MCF 10A (cell line): ENCODE results near the gene EGFL8. TPM values are rescaled to one million over a fixed set of nuclear protein-coding genes. Genes with fewer than 3 reads are reported as not detected.

Experiments used
- BruUV-seq: library from RNA; stranded (reverse); fragments of 400-500 nt; replicated peaks from 2 replicates; lab custom pipeline; 2021; lab: Mats Ljungman, UMichigan
- CTCF ChIA-PET: fragments of 300-600 bp; sonication (Branson Sonifier 250); formaldehyde crosslinking; extraction: SDS; loops from one replicate; lab custom pipeline; 2021; ENCODE audit warnings: antibody characterized with exemption, inconsistent platforms; lab: Yijun Ruan, JAX
- POLR2A ChIA-PET: fragments of 300-600, 350-650 bp; sonication (Branson Sonifier 250); formaldehyde crosslinking; extraction: SDS; loops from one replicate; lab custom pipeline; 2020; ENCODE audit warnings: antibody characterized with exemption, inconsistent platforms; lab: Yijun Ruan, JAX
- DNase-seq: peaks from one replicate; pipeline ENCODE4 v3.0.0-alpha.2; 2018; ENCODE audit not compliant: unreplicated experiment
- H3K27ac Mint-ChIP-seq: one replicate; pipeline ENCODE4 v1.8.0; 2022; ENCODE audit warnings: mild to moderate bottlenecking, low read depth, mixed read lengths; ENCODE audit not compliant: unreplicated experiment
- H3K27me3 Mint-ChIP-seq: one replicate; pipeline ENCODE4 v1.8.0; 2022; ENCODE audit warnings: mixed read lengths; ENCODE audit not compliant: insufficient read depth, unreplicated experiment
- H3K36me3 Mint-ChIP-seq: one replicate; pipeline ENCODE4 v1.8.0; 2022; ENCODE audit warnings: mild to moderate bottlenecking, moderate library complexity, mixed read lengths; ENCODE audit not compliant: insufficient read depth, unreplicated experiment
- H3K4me1 Mint-ChIP-seq: one replicate; pipeline ENCODE4 v1.8.0; 2022; ENCODE audit warnings: mixed read lengths; ENCODE audit not compliant: insufficient read depth, unreplicated experiment
- H3K4me3 Mint-ChIP-seq: one replicate; pipeline ENCODE4 v1.8.0; 2022; ENCODE audit warnings: mild to moderate bottlenecking, moderate library complexity, mixed read lengths; ENCODE audit not compliant: unreplicated experiment
- H3K9me3 Mint-ChIP-seq: one replicate; pipeline ENCODE4 v1.8.0; 2022; ENCODE audit warnings: mixed read lengths; ENCODE audit not compliant: unreplicated experiment
- CTCF ChIP-seq: fragments of 200-600 bp; IDR thresholded peaks from one replicate; pipeline ENCODE4 v1.8.0; 2022; ENCODE audit warnings: antibody characterized with exemption, mild to moderate bottlenecking; ENCODE audit not compliant: unreplicated experiment
- intact Hi-C: fragments of 100-400 bp; cut with micrococcal nuclease; formaldehyde crosslinking; loops from 2 replicates; pipeline ENCODE4 v1.14.1; 2022
- total RNA-seq: library from RNA; stranded (reverse); gene quantifications from 2 replicates; pipeline ENCODE4 v1.2.3, GENCODE V29; 2022

EGFL8 gene
- total RNA-seq, 1 experiment from 2014 or later: 3.1 TPM

DNA sequence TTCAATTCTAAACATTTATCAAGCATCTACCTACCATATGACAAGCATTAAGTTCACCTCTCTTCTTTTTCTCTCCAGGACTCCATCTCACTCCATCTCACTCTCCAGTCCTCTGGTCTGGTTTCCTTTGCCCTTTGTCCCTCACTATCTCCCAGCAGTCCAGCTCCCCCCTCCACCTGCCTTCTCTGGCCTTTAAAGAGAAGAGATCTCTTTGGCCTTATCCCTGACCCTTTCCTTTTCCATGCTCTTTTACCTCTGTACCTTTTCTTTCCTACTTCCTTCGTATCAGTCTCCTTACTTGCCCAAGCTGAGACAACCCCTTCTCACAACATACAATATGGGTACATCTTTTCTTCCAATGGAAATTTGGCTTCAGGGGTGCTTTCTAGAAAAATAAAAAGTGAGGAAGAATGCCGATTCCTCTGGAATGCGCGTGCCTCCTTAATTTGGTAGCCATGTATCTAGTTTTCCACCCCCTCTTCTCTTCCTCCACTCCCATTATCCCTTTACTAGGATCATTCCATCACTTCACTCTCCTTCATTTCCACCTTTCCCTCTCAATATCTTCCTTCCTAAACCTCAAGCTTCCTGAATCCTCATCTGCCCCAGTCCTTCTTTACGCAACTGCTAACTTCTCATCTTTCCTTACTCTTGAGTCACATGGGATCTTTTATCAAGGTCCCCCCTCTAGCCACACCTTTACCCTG is 12.2 kb downstream of the EGFL8 start:
- peaks cover 42% of the 10 kb centered on the region for H3K36me3 Mint-ChIP-seq
- no peaks in the 10 kb centered on the region for H3K27me3 Mint-ChIP-seq
- DNase-seq: no peak
- H3K4me3 Mint-ChIP-seq: peak overlapping the region; percentile 79
- H3K9me3 Mint-ChIP-seq: no peaks in the 10 kb centered on the region
- ChIA-PET CTCF (interaction anchor here (0.6 to 1.3 kb wide), 3 partner anchors 14 to 292 kb away, joined by 3 to 4 read pairs (median 3); partner anchors contain the start of gene PBX2), POLR2A (interaction anchor here (0.6 to 5.0 kb wide), 26 partner anchors 9 to 1074 kb away, joined by 3 to 112 read pairs (median 4); partner anchors contain the start of genes ATF6B, BRD2, DXO and EHMT2)
- intact Hi-C loops: loop anchor here (1.0 kb wide), 1 partner anchor 22 kb away; the partner anchor contains the start of gene PPT2
- peak overlapping the region; percentile 91 for H3K27ac Mint-ChIP-seq
- peaks cover 58% of the 10 kb centered on the region for H3K4me1 Mint-ChIP-seq
- BruUV-seq: TSS peak; percentile 78
- no peak for TF ChIP-seq CTCF

- BruUV-seq: no TSS peak
- Mint-ChIP-seq H3K27ac (peak overlapping the region; percentile 91), H3K4me3 (peak overlapping the region; percentile 79), H3K27me3 (no peaks in the 10 kb centered on the region), H3K4me1 (peaks cover 58% of the 10 kb centered on the region), H3K36me3 (peaks cover 44% of the 10 kb centered on the region), H3K9me3 (no peaks in the 10 kb centered on the region)
- ChIA-PET POLR2A (interaction anchor here (0.6 to 5.0 kb wide), 25 partner anchors 9 to 1095 kb away, joined by 3 to 112 read pairs (median 4); partner anchors contain the start of genes ATF6B, DXO, EHMT2 and FKBPL), CTCF (interaction anchor here (0.6 to 1.3 kb wide), 2 partner anchors 12 to 13 kb away, joined by 3 read pairs; partner anchors contain the start of gene PBX2)
- no peak for TF ChIP-seq CTCF
- intact Hi-C loops: loop anchor here (1.0 kb wide), 1 partner anchor 23 kb away; the partner anchor contains the start of gene PPT2
- peak; percentile 84 for DNase-seq
Observed at GRCh38 chr6:32177183-32177787, 12.9 kb downstream of the EGFL8 start.

DNA sequence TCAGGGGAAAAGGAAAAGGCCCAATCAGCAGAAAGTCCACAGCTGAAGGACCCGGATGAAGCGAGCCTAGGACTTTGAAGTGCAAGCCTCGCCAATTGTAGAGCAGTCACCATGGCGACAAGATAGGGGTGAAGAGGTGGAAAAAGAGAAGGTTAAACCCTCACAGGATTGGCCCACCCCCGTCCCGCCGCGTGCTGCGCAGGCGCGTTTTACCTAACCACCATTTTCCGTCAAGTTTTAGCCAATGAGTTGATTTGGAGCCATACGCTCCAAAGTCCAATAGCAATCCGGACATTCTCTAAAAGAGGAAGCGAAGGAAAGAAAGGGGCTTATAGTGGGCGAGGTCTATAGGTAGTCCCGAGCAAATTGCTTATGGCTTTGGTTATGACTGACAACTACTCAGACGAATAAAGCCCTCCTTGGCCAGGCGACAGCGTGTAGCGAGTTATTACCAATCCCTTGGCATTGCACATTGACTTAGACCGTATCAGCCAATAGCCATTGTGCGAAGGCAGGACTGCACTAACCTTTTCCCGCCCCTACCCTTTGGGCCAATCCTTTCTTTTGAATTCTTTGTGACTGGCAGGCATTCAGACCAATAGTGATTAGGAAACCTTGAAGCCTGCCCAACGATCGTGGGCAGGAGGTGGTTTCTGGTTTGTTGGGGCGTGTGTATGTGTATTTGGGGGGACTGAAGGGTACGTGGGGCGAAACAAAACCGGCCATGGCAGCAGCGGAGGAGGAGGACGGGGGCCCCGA is 13.6 kb downstream of the EGFL8 start, which contains the start of gene RNF5:
TSS of gene RNF5 (plus strand) at position 618 of the 759 bp plus-strand sequence. CDS start at position 725, 107 bp downstream.
- ChIA-PET CTCF (interaction anchor here (0.6 to 1.3 kb wide), 2 partner anchors 11 to 12 kb away, joined by 3 read pairs; partner anchors contain the start of gene PBX2), POLR2A (interaction anchor here (0.6 to 5.0 kb wide), 23 partner anchors 8 to 1095 kb away, joined by 3 to 112 read pairs (median 4); partner anchors contain the start of genes ATF6B, DXO, EHMT2 and FKBPL)
- DNase-seq: peak; percentile 100
- H3K4me3 Mint-ChIP-seq: peak within 1 kb of the TSS; percentile 79
- intact Hi-C loops: loop anchor here (1.0 kb wide), 2 partner anchors 17 to 24 kb away; partner anchors contain the start of gene PPT2
- no peaks in the 10 kb centered on the region for H3K9me3 Mint-ChIP-seq
- no TSS peak for BruUV-seq
- no peaks in the 10 kb centered on the region for H3K27me3 Mint-ChIP-seq
- TF ChIP-seq CTCF: no peak
- H3K27ac Mint-ChIP-seq: peak within 1 kb of the TSS; percentile 91
- peaks cover 44% of the 10 kb centered on the region for H3K36me3 Mint-ChIP-seq
- peaks cover 55% of the 10 kb centered on the region for H3K4me1 Mint-ChIP-seq
